HG03135 (cell line): ENCODE results near the gene B3GNT7.
"Not testable (repeated sequence)": the region's sequence is repeated elsewhere in the genome, so short reads cannot be mapped to it uniquely, and the experiment has no call there.

Source experiments
- ATAC-seq: cut with Tn5 transposase; IDR thresholded peaks from one replicate; pipeline ENCODE4 v1.9.1; 2021; ENCODE audit warnings: mild to moderate bottlenecking, moderate library complexity; ENCODE audit not compliant: unreplicated experiment

Gene B3GNT7

DNA sequence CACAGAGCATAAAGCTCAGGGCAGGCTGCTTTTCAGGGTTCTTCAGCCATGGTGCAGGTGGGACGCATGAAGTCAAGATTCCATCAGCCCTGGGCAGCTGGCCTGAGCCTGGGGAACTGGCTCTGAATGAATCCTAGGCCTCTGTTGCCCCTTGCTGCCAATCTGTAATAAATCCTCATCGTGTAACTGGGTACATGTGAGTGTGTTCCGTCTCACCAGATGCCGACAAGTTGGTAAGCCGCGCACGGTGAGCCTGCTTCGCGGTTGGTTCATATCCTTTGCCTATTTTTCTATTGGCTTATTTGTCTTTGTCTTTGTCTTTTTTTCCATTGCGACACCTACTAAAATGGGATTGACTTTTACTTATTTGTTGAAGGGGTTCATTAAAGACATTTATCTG lies 27.7 kb downstream of the B3GNT7 start:
- no peak for ATAC-seq

DNA sequence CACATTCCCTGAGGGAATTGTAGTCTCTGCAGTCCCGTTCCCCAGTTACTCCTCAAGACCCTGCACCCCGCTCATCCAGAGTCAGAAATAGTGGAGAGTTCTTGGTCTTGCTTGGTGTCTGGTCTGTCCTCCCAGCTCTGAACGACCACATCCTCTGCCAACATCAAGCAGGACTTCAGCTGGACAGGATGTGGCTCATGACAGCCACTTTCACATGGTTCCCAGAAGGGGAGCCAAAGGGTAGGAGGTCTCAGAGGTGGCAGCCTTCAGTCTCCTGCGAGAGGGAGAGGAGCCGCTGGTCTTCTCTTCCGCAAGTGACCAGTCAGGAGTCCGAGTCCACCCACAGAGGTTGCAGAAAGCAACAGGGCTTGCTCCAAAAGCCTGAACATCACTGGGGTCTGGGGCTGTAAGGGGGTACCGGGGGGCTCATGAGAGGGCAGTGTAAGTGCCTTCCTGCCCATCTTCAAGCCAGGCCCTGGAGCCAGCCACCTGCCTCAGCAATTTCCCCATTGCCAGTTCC lies 29.8 kb downstream of the B3GNT7 start:
- no peak for ATAC-seq

DNA sequence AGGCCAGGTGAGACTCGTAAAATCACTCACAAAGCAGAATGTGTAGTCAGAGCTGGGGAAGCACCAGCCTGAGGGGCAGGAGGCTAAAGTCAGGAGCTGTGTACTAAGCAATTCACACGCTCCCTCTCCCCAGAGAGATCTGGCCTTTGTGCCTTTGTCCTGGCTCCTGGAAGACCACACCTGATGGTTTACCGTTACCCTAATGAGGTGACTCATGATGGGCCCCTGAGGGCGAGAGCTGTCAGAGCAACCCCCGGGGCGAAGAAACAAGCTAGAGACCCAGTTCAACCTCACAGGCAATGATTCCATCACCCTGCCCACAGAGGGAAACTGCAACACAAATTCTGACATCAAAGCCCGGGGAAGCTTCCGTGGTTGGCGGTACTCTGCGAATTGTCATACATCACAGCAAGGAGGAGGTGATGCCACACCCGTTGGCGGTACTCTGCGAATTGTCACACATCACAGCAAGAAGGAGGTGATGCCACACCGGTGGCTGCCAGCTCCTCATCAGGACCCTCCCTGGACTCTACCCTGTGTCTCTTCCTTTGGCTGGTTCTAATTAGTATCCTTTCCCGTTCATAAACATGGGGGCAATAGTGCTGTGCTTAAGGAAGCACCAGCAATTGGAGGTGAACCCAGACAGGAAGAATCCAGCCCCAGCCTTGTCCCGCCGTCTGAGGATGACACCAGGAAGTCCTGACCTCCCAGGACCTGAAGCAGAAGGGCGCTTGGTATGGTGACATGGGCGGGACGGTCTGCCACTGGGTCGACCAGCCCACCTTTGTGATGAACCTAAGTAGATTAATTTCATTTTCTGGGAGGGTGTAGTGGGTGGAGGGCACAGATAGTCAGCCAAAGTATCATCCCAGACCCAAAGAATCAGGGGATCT lies 30.5 kb downstream of the B3GNT7 start:
- no peak for ATAC-seq

DNA sequence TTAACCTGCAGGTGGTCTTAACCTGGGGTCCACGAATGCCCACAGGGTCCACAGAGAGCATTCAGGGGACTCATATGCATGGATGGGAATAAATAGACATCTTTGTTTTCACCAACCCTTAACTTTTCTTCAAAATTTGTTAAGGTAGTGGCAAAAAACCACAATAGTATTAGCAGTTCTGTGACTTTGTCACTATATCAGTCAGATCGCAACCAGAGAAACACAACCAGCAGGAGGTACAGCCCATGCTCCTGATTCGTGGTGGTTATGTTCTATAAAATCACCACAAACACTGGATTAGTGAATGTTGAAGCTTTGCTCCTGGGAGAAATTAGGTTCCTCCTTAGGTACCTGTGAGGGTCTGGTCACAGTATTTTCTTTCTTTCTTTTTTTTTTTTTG lies 31.6 kb downstream of the B3GNT7 start:
- ATAC-seq = no peak

DNA sequence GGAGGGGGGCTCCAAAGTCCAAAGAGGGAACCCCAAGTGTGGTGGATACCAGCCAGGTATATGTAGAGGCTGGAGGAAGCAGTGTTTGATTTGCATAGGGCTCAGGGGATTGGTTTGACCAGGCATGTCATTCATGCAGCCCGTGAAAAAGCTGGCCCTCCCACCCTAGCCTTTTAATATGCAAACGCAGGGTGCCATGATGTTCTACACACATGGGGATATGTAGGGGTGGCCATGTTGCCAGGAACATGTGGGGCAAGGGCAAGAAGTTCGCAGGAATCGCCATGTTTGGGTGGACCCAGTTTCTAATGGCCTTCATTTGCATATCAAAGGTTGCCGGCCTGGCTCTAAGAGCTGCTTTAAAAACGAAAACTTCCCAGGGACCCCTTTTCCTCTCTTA lies 33.6 kb downstream of the B3GNT7 start:
- no peak for ATAC-seq

DNA sequence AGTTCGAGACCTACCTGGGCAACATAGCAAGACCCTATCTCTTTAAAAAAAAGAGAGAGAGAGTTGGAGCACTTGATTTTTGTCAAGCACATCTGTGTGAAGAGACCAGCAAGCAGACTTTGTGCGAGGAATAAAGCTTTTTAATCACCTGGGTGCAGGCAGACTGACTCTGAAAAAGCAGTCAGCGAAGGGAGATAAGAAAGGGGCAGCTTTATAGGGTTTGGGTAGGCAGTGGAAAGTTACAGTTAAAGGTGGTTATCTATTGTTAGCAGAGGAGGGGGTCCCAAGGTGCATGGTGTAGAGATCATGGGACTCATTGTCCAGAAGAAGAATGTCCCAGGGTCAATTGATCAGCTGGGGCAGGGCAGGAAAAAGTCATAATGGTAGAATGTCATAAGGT lies 34.4 kb downstream of the B3GNT7 start:
- no peak for ATAC-seq

DNA sequence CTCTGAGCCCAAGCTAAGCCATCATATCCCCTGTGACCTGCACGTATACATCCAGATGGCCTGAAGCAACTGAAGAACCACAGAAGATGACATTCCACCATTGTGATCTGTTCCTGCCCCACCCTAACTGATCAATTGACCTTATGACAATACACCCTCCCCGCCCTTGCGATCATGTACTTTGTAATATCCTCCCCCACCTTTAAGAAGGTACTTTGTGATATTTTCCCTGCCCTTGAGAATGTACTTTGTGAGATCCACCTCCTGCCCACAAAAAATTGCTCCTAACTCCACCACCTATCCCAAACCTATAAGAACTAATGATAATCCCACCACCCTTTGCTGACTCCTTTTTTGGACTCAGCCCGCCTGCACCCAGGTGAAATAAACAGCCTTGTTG lies 34.9 kb downstream of the B3GNT7 start:
- ATAC-seq = not testable (repeated sequence)

DNA sequence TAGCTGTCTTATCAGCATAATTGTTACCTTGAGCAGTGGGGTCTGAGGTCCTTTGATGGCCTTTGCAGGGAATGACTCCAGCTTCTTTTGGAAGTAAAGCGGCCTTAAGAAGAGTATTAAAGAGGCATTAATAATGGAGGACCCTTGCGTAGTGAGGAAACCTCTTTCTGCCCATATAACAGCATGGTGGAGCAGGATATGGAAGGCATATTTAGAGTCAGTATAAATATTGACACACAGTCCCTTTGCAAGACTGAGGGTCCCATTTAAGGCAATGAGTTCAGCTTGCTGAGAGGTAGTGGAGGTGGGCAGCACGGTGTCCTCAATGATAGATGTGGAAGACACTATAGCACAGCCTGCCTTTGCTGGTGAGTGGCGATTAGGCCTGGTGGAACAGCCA lies 36.1 kb downstream of the B3GNT7 start:
- no peak for ATAC-seq

DNA sequence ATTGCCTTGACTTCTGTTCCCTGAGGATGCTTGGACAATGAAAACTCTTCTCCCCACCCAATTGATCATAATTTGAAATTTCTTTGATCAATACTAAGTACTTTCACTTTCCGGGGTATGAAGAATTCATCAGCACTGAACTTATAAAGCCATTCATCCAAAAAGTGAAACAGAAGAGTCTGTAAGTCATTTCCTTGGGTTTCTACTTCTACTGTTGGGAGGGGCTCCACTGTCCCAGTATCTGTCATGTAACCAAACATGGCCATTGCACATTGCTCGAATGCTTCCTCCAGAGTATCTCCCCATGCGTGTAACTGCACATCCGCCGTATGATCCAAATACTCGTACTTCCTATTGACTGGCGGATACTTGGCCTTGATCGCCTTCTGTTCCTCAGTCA lies 38.5 kb downstream of the B3GNT7 start:
- ATAC-seq = no peak

DNA sequence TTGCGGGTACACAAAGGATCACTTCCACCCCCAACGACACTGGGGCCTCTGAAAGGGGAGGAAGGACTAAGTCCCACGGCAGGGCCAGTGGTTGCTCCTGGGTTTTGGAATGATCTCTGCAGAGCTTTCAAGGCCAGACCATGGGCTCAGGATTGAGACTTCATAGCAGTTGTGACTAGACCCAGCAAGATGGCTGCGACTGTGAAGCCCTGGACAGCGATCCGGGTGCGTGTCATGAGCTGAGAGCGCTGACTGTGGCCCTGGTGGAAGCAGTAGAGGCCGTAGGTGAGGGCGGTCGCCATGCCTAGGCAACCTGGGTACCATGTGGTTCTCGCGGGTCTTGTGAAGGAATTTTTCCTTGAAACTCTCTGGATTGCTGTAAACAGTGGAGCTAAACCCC lies 41.4 kb downstream of the B3GNT7 start:
- ATAC-seq = no peak

DNA sequence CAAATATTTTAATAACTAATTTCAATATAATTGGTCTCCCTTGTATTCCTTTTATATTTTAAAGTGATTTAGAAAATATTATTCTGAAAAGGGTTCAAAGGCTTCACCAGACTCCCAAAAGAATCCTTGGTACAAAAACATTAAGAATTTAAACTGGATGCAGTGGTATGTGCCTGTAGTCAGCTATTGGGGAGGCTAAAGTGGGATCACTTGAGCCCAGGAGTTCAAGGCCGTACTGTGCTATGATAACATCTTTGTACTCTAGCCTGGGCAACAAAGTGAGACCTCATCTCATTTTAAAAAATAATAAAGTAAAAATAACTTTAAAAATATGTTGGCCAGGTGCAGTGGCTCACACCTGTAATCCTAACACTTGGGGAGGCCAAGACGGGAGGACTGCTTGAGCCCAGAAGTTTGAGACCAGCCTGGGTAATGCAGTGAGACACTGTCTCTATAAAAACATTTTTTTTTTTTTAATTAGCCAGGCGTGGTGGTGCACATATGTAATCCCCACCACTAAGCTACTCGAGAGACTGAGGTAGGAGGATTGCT lies 54.1 kb downstream of the B3GNT7 start:
- ATAC-seq = no peak

DNA sequence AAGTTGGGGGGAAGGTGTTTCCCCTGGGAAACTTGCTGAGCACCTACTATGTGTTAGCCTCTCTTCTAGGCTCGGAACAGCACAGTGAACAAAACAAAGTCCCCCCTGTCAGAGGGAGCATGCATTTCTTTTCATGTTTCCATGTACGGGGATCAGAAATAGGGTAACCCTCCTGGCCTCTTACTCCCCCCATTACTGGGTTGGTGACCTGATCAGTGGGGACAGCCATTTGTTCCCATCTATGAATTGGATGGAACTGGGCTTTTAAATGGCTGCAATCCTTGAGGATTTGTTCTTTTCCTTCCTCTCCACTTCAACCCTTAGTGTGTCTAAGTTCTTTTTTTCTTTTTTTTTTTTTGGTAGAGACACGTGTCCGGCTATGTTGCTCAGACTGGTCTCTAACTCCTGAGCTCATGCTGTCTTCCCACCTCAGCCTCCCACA lies 55.1 kb downstream of the B3GNT7 start:
- no peak for ATAC-seq
